ENCODE results near the gene C13orf46.

The C13orf46 gene

DNA sequence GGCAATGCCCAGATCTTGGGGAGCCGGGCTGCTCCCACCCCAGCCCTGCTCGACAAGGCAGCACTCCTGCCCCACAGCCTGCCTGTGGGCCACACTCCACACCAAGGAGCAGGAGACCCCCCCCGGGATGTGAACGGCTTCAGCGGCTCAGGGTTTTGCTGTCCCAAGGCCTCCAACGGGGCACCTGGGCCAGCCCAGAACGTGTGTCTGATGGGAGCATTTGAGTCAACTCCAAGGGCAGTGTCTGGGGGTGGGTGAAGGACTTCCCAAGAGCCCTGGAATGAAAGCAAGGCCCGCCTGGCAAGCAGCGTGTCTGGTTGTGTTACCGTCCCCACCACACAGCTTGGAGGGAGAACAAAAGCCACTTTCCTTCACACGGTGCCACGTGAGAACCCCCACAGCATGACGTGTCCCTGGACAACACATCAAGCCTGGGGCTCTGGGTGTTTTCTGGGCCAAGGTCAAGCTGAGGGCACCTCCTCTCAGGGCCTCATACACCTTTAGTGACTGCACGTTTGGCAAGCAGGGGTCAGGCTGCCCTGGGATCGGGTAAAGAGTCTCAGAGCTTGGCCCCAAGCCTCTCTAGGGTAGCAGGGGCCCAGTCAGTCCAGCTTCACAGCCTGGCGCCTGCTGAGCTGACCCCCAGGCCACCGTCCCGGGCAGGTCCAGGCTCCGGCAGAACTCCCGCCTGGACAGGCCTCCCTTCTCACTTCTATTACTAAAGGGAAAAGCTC is 6.0 kb downstream of the C13orf46 start:
- no peak for DNase-seq (ENCODE audit: low read depth)
- H3K4me3 ChIP-seq (ENCODE audit: low read length), result no peak overlapping the region
- TF ChIP-seq, protein P1, sequence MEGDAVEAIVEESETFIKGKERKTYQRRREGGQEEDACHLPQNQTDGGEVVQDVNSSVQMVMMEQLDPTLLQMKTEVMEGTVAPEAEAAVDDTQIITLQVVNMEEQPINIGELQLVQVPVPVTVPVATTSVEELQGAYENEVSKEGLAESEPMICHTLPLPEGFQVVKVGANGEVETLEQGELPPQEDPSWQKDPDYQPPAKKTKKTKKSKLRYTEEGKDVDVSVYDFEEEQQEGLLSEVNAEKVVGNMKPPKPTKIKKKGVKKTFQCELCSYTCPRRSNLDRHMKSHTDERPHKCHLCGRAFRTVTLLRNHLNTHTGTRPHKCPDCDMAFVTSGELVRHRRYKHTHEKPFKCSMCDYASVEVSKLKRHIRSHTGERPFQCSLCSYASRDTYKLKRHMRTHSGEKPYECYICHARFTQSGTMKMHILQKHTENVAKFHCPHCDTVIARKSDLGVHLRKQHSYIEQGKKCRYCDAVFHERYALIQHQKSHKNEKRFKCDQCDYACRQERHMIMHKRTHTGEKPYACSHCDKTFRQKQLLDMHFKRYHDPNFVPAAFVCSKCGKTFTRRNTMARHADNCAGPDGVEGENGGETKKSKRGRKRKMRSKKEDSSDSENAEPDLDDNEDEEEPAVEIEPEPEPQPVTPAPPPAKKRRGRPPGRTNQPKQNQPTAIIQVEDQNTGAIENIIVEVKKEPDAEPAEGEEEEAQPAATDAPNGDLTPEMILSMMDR (conservative IDR thresholded peaks at IDR 0.05; ENCODE audit: low read length), result no peak

DNA sequence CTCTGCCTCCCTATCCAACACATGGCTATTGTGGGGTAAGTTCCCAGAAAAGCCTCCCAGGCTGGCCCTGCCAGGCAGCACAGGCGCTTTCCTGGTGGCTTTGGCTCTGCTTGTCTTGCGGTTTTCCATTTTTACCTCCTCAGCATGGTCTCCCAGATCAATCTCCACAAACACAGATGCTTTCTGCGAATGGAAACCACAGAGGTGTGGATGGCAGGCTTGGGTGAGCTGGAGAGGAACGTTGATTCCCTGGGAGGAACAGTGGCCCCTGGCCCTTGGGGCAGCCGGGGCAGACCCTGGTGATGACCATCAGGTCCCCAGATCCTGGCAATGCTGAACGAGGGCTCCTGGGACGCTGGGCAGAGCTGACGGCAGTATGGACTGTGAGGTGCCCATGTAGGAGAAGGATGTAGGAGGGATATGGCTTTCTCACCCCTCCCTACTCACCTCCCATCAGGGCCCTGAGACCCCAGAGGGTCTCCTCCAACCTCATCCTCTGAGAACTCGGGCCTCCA is 6.6 kb downstream of the C13orf46 start:
- DNase-seq (ENCODE audit: low read depth), result no peak
- no peak overlapping the region for H3K4me3 ChIP-seq (ENCODE audit: low read length)
- TF ChIP-seq, protein P1 (conservative IDR thresholded peaks at IDR 0.05; ENCODE audit: low read length), result no peak

DNA sequence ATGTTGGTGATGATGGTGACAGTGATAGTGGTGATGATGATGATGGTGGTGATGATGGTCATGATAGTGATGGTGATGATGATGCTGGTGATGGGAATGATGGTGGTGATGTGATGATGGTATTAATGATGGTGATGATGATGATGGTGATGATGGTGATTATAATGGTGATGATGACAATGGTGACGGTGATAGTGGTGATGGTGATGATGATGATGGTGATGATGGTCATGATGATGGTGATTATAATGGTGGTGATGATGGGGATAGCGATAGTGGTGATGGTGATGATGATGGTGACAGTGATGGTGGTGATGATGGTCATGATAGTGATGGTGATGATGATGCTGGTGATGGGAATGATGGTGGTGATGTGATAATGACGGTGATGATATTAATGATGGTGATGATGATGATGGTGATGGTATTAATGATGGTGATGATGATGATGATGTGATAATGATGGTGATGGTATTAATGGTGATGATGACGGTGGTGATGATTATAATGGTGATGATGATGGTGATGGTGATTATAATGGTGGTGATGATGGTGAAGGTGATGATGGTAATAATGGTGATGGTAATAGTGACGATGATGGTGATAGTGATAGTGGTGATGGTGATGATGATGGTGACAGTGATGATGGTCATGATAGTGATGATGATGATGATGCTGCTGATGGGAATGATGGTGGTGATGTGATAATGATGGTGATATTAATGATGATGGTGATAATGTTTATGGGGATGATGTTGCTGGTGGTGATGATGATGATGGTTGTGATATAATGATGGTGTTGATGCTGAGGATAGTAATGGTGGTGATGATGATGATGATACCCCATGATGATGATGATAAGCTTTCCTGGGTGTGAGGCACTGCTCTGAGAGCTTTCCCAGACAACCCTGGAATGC is 7.7 kb downstream of the C13orf46 start:
- no peak for DNase-seq (ENCODE audit: low read depth)
- TF ChIP-seq, protein P1 (conservative IDR thresholded peaks at IDR 0.05; ENCODE audit: low read length), result no peak
- H3K4me3 ChIP-seq (ENCODE audit: low read length), result no peak overlapping the region

DNA sequence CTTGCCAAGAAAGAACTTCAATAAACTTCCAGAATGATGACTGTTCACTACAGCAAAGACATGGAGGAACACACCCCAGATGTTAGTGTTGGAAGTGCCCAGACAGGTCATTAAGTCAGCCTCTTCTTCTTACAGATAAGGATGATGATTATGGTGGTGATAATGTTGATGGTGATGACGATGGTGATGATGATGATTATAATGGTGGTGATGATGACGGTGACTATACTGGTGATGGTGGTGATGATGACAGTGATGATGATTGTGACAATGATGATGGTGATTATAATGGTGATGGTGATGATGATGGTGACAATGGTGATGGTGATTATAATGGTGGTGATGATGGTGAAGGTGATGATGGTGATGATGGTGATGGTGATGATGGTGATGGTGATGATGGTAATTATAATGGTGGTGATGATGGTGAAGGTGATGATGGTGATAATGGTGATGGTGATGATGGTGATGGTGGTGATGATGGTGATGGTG is 8.4 kb downstream of the C13orf46 start:
- no peak for DNase-seq (ENCODE audit: low read depth)
- TF ChIP-seq, protein P1 (conservative IDR thresholded peaks at IDR 0.05; ENCODE audit: low read length), result no peak
- no peak overlapping the region for H3K4me3 ChIP-seq (ENCODE audit: low read length)

DNA sequence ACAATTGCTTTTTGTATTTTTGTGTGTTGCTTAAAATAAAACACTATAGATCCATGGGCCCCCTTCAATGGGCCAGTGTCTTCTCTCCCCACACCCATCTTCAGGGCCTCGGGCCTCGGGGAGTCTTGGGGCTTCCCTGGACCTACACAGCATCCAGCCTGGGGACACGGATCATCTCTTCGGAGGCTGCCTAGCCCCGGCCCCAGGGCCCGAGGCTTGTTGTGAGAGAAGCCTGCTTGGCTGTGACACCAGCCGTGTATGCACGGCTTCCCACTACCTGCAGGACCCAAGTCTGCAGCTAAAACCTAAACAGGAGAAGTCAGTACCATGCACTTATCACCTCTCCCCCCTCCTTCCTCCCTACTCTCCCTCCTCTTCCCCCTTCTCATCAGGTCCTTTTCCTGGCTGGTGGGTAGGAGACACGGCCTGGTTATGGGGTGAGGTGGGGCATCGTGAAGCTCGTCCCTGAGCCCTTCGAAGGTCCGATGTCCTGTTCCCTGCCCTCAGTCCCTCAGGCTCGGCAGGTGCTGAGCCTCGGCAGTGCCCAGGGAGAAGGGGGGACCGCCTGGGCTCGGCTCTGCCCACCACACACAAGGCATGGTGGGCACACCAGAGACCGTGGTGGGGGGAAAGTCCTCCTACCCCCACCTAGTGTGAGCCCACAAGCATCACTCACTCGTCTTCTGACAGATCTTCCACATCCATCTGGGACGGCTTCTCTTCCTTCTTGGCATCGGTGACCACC is 9.5 kb downstream of the C13orf46 start:
- DNase-seq (ENCODE audit: low read depth), result no peak
- H3K4me3 ChIP-seq (ENCODE audit: low read length), result no peak overlapping the region
- TF ChIP-seq, protein P1 (conservative IDR thresholded peaks at IDR 0.05; ENCODE audit: low read length), result no peak

DNA sequence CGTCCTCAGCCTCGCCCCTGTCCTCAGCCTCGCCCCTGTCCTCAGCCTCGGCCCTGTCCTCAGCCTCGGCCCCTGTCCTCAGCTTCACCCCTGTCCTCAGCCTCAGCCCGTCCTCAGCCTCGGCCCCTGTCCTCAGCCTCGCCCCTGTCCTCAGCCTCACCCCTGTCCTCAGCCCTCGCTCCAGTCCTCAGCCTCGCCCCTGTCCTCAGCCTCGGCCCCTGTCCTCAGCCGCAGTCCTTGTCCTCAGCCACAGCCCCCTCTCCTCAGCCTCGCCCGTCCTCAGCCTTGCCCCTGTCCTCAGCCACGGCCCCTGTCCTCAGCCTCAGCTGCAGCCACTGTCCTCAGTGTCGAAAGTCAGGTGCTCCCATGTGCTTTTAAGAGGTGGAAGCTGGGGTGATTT is 10.5 kb downstream of the C13orf46 start:
- DNase-seq (ENCODE audit: low read depth), result no peak
- H3K4me3 ChIP-seq (ENCODE audit: low read length), result no peak overlapping the region
- TF ChIP-seq, protein P1 (conservative IDR thresholded peaks at IDR 0.05; ENCODE audit: low read length), result no peak

All from AG10803 (cell line).